Karpas-422 (cell line): ENCODE results near the gene SENP2. TPM values are rescaled to one million over a fixed set of nuclear protein-coding genes. Genes with fewer than 3 reads are reported as not detected.
"Not testable (repeated sequence)": the region's sequence is repeated elsewhere in the genome, so short reads cannot be mapped to it uniquely, and the experiment has no call there.

ENCODE experiments used
- DNase-seq: peaks from one replicate; pipeline ENCODE4 v3.0.0-alpha.2; 2015
- H2AFZ ChIP-seq: fragments of 200-600 bp; sonication (generic); 2 replicates; pipeline ENCODE4 v1.6.1; 2014; ENCODE audit warnings: antibody characterized with exemption, low read length, mixed read lengths
- H3K27ac ChIP-seq: fragments of 200-600 bp; sonication (generic); 2 replicates; pipeline ENCODE4 v1.5.1; 2014; ENCODE audit warnings: mild to moderate bottlenecking, low read length, moderate library complexity
- H3K27me3 ChIP-seq: fragments of 200-600 bp; sonication (generic); 2 replicates; pipeline ENCODE4 v1.6.1; 2014; ENCODE audit warnings: low read length, mixed read lengths
- H3K36me3 ChIP-seq: fragments of 200-600 bp; sonication (generic); 2 replicates; pipeline ENCODE4 v1.6.1; 2014; ENCODE audit warnings: low read length, mixed read lengths; ENCODE audit not compliant: insufficient read depth
- H3K4me1 ChIP-seq: fragments of 200-600 bp; sonication (generic); 2 replicates; pipeline ENCODE4 v1.6.1; 2014; ENCODE audit warnings: mild to moderate bottlenecking, low read length, mixed read lengths
- H3K4me2 ChIP-seq: fragments of 200-600 bp; sonication (generic); 2 replicates; pipeline ENCODE4 v1.6.1; 2014; ENCODE audit warnings: low read length, low read depth, mild to moderate bottlenecking; ENCODE audit not compliant: poor library complexity, severe bottlenecking
- H3K4me3 ChIP-seq: fragments of 200-600 bp; sonication (generic); 2 replicates; pipeline ENCODE4 v1.5.1; 2014; ENCODE audit warnings: mild to moderate bottlenecking, antibody characterized with exemption, low read length, mixed read lengths
- H3K79me2 ChIP-seq: fragments of 200-600 bp; sonication (generic); 2 replicates; pipeline ENCODE4 v1.6.1; 2014; ENCODE audit warnings: mild to moderate bottlenecking, low read length, mixed read lengths
- H3K9ac ChIP-seq: fragments of 200-600 bp; sonication (generic); 2 replicates; pipeline ENCODE4 v1.6.0; 2014; ENCODE audit warnings: low read length
- H3K9me2 ChIP-seq: fragments of 200-600 bp; sonication (generic), shearing (Covaris generic); replicated peaks from 2 replicates; pipeline ENCODE4 v1.6.0; 2014; ENCODE audit warnings: mild to moderate bottlenecking, low read length, moderate library complexity; ENCODE audit not compliant: insufficient read depth
- H3K9me3 ChIP-seq: fragments of 300-700, 200-600 bp; sonication (generic); 2 replicates; pipeline ENCODE4 v1.6.1; 2014; ENCODE audit warnings: low read length, mixed read lengths
- H4K20me1 ChIP-seq: fragments of 200-600 bp; sonication (generic); 2 replicates; pipeline ENCODE4 v1.6.1; 2014; ENCODE audit warnings: mild to moderate bottlenecking, antibody characterized with exemption, low read length, low read depth; ENCODE audit not compliant: insufficient read depth
- total RNA-seq: library from RNA; depleted of rRNA; stranded (reverse); fragments of >200 nt; shearing (Covaris generic); gene quantifications from 2 replicates; pipeline ENCODE4 v1.2.3, GENCODE V29; 2014; ENCODE audit warnings: low replicate concordance

SENP2 gene
- total RNA-seq, 1 experiment from 2014 or later = 59.1 TPM

- Histone ChIP-seq H3K27me3 (no peaks in the 10 kb centered on the region), H3K27ac (no peak overlapping the region), H3K9me2 (no peaks in the 10 kb centered on the region), H3K79me2 (no peaks in the 10 kb centered on the region), H3K4me1 (peaks cover 7% of the 10 kb centered on the region), H3K4me2 (no peak overlapping the region), H3K9ac (no peak overlapping the region), H4K20me1 (no peaks in the 10 kb centered on the region), H3K9me3 (no peaks in the 10 kb centered on the region), H2AFZ (no peak overlapping the region), H3K4me3 (no peak overlapping the region), H3K36me3 (no peaks in the 10 kb centered on the region)
- no peak for DNase-seq
Observed at GRCh38 chr3:185555860-185556347, 30.2 kb upstream of the SENP2 start.

- not testable (repeated sequence) for H3K79me2 ChIP-seq, H4K20me1 ChIP-seq, H3K9ac ChIP-seq, H3K36me3 ChIP-seq, H3K4me3 ChIP-seq, H3K4me2 ChIP-seq, H2AFZ ChIP-seq, H3K27ac ChIP-seq, DNase-seq, H3K27me3 ChIP-seq, H3K9me3 ChIP-seq, H3K9me2 ChIP-seq
- peaks cover 13% of the 10 kb centered on the region for H3K4me1 ChIP-seq
Observed at GRCh38 chr3:185556640-185557039, 29.5 kb upstream of the SENP2 start.

DNA sequence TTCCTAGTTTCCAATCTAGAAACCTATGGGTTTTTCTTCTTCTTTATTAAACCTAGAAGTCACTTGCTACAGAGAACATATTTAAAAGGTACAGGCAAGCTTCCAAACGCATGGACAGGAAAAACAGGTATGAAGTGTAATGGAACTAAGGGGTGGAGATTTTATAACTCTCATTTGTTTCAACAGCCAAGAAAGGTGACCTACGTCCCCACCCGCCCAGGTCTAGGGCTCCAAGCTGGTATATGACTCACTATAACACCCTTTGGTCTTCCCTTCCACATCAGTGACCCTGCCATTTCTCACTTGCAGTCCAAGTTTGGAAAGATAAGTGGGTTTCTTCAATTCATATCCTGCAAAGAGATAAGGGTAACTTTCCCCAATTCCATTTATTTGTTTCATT, 27.7 kb upstream of the SENP2 start:
- no peaks in the 10 kb centered on the region for H4K20me1 ChIP-seq
- no peak overlapping the region for H3K9ac ChIP-seq
- no peaks in the 10 kb centered on the region for H3K9me2 ChIP-seq
- H3K4me1 ChIP-seq = peaks cover 15% of the 10 kb centered on the region
- H3K79me2 ChIP-seq = no peaks in the 10 kb centered on the region
- no peaks in the 10 kb centered on the region for H3K36me3 ChIP-seq
- DNase-seq = no peak
- no peaks in the 10 kb centered on the region for H3K9me3 ChIP-seq
- H2AFZ ChIP-seq = no peak overlapping the region
- H3K4me2 ChIP-seq = no peak overlapping the region
- H3K27me3 ChIP-seq = no peaks in the 10 kb centered on the region
- H3K4me3 ChIP-seq = no peak overlapping the region
- no peak overlapping the region for H3K27ac ChIP-seq

- Histone ChIP-seq H4K20me1 (no peaks in the 10 kb centered on the region), H3K4me1 (peaks cover 15% of the 10 kb centered on the region), H3K9ac (no peak overlapping the region; the same call in 1 of the 2 replicates), H3K4me3 (0 out of 2 replicates have a peak overlapping the region, but pooled peaks have one; percentile 43), H3K27me3 (no peaks in the 10 kb centered on the region), H3K36me3 (no peaks in the 10 kb centered on the region), H2AFZ (no peak overlapping the region), H3K9me2 (no peaks in the 10 kb centered on the region), H3K4me2 (peak overlapping the region; percentile 58), H3K27ac (no peak overlapping the region), H3K9me3 (no peaks in the 10 kb centered on the region), H3K79me2 (no peaks in the 10 kb centered on the region)
- no peak for DNase-seq
Observed at GRCh38 chr3:185559706-185560090, 26.4 kb upstream of the SENP2 start.

DNA sequence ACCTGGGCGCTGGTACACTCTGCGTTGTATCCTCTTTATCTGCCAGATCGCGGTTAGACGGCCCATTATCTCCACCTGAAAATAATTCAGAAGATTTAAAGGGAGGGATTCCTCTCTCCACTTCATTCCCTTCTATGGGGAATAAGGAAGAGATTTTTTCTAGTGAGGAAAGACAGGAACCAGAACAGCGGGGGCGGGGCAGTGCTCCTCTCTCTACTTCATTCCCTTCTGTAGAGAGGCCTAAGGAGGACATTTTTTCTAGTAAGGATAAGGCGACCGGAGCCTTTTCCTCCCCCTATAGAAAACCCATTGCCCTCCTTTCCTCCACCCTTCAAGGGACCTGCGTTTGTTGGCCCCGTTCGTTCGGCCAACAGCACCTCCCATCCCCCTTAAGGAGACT, 25.4 kb upstream of the SENP2 start:
- Histone ChIP-seq H3K79me2 (no peaks in the 10 kb centered on the region), H2AFZ (no peak overlapping the region), H3K36me3 (no peaks in the 10 kb centered on the region), H3K27ac (no peak overlapping the region), H3K27me3 (no peaks in the 10 kb centered on the region), H3K9me3 (no peaks in the 10 kb centered on the region), H3K4me3 (no peak overlapping the region), H4K20me1 (no peaks in the 10 kb centered on the region), H3K4me2 (no peak overlapping the region), H3K4me1 (peaks cover 15% of the 10 kb centered on the region), H3K9me2 (no peaks in the 10 kb centered on the region), H3K9ac (no peak overlapping the region)
- DNase-seq = no peak

GRCh38 chr3:185561374-185561943, 24.6 kb upstream of the SENP2 start:
- no peak for DNase-seq
- peaks cover 15% of the 10 kb centered on the region for H3K4me1 ChIP-seq
- no peaks in the 10 kb centered on the region for H3K9me2 ChIP-seq
- H3K79me2 ChIP-seq = no peaks in the 10 kb centered on the region
- H2AFZ ChIP-seq = peak overlapping the region; percentile 12
- no peak overlapping the region for H3K4me3 ChIP-seq
- no peaks in the 10 kb centered on the region for H4K20me1 ChIP-seq
- H3K4me2 ChIP-seq = no peak overlapping the region
- H3K27ac ChIP-seq = no peak overlapping the region
- H3K27me3 ChIP-seq = no peaks in the 10 kb centered on the region
- 0 out of 2 replicates have a peak overlapping the region, but pooled peaks have one; percentile 12 for H3K9ac ChIP-seq
- H3K36me3 ChIP-seq = no peaks in the 10 kb centered on the region
- no peaks in the 10 kb centered on the region for H3K9me3 ChIP-seq

DNA sequence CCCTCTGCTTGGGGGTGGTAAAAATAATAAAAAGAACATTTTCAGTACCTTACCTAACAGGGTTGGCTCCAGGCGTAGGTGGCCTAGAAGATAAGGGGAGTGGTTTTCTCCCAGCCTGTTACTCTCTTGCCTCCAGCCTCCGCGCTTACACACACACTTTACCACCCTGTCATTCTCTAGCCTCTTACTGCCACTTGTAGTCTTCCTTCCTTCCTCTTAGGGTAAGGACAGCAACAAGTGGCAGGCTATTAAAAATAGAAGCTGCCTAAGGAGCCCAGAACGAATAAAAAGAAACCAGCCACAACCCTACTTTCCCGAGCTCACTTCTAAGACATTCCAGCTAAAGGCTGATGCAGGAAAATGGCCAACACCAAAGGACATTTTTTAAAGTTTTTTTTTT, 24.1 kb upstream of the SENP2 start:
- no peak for DNase-seq
- Histone ChIP-seq H3K36me3 (no peaks in the 10 kb centered on the region), H4K20me1 (no peaks in the 10 kb centered on the region), H3K79me2 (no peaks in the 10 kb centered on the region), H3K9me2 (no peaks in the 10 kb centered on the region), H3K4me1 (peaks cover 15% of the 10 kb centered on the region), H3K27me3 (no peaks in the 10 kb centered on the region), H3K4me2 (no peak overlapping the region), H3K4me3 (no peak overlapping the region), H3K9me3 (no peaks in the 10 kb centered on the region), H2AFZ (peak overlapping the region; percentile 12), H3K9ac (0 out of 2 replicates have a peak overlapping the region, but pooled peaks have one; percentile 12), H3K27ac (no peak overlapping the region)

DNA sequence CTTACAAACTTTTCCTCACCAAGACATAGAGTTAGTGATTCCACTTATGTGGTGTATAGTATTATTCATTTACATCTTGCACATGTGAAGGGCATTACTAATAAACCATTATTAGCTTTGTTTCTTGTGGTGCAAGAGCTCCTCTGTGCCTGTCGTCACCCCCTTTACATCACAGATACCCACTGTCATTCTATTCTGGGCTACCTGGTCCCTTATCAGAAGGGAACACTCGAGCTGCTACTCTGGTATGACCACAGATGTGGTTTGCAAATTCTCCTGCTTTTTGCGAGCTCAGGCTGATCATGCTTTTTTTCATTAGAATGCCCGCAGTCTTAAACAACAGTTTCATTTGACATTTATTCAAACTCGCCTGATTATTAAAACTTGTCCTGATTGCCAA, 13.9 kb upstream of the SENP2 start:
- H3K9ac ChIP-seq = no peak overlapping the region
- H3K9me2 ChIP-seq = no peaks in the 10 kb centered on the region
- no peak overlapping the region for H3K27ac ChIP-seq

More for the DNA sequence above, 13.9 kb upstream of the SENP2 start:
- H3K27me3 ChIP-seq = no peaks in the 10 kb centered on the region
- H3K36me3 ChIP-seq = no peaks in the 10 kb centered on the region
- DNase-seq = no peak
- peaks cover 10% of the 10 kb centered on the region for H3K9me3 ChIP-seq
- H4K20me1 ChIP-seq = no peaks in the 10 kb centered on the region
- H3K79me2 ChIP-seq = no peaks in the 10 kb centered on the region
- no peak overlapping the region for H3K4me3 ChIP-seq
- no peaks in the 10 kb centered on the region for H3K4me1 ChIP-seq
- no peak overlapping the region for H3K4me2 ChIP-seq
- no peak overlapping the region for H2AFZ ChIP-seq
